Choroid plexus epithelial cell (primary cell): Measurements from ENCODE around the gene RNF125.

Source experiments
- DNase-seq: peaks from one replicate; pipeline ENCODE4 v3.0.0-alpha.2; 2010; ENCODE audit warnings: low read depth
- H3K4me3 ChIP-seq: 2 replicates; pipeline ENCODE4 v1.5.1; 2011; ENCODE audit warnings: low read depth, mild to moderate bottlenecking, control low read depth, low read length, moderate library complexity
- TF ChIP-seq, protein P1 (sequence below): conservative IDR thresholded peaks from 2 replicates; pipeline ENCODE4 v1.5.1; 2011; ENCODE audit warnings: low read depth, mild to moderate bottlenecking, control low read depth, inconsistent platforms, low read length, moderate library complexity

Gene RNF125

DNA sequence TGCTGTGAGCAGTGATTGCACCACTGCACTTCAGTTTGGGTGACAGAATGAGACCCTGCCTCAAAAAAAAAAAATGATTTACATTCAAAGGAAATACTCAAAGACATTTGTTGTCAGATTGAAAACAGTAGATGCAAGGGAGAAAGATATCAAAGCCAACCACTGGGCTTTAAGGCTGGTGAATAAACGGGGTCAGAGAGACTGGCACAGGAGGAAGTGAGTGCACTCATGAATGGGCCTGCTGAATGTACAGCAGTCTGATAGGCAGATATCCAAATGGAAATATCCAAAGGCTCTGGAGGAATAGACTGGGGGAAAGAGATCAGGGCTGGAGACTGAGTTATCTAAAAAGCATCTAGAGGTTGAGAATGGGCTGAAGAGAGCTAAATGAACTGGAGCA lies 10.9 kb downstream of the RNF125 start:
- TF ChIP-seq, protein P1, sequence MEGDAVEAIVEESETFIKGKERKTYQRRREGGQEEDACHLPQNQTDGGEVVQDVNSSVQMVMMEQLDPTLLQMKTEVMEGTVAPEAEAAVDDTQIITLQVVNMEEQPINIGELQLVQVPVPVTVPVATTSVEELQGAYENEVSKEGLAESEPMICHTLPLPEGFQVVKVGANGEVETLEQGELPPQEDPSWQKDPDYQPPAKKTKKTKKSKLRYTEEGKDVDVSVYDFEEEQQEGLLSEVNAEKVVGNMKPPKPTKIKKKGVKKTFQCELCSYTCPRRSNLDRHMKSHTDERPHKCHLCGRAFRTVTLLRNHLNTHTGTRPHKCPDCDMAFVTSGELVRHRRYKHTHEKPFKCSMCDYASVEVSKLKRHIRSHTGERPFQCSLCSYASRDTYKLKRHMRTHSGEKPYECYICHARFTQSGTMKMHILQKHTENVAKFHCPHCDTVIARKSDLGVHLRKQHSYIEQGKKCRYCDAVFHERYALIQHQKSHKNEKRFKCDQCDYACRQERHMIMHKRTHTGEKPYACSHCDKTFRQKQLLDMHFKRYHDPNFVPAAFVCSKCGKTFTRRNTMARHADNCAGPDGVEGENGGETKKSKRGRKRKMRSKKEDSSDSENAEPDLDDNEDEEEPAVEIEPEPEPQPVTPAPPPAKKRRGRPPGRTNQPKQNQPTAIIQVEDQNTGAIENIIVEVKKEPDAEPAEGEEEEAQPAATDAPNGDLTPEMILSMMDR, result no peak
- DNase-seq, result no peak
- no peak overlapping the region for H3K4me3 ChIP-seq

DNA sequence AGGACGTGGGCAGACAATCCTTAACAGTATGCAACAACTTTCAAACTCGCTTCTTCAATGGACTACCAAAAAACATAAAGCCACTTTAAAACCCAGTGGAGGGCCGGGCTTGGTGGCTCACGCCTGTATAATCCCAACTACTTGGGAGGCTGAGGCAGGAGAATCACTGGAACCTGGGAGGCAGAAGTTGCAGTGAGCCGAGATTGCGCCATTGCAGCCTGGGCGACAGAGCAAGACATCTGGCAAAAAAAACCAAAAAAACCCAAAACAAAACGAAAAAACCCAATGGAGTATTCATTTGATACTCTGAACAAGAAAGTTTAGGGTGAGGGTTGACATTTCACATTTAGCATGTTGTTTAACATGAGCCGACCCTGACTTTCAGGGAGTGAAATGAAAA lies 14.0 kb downstream of the RNF125 start:
- DNase-seq, result no peak
- TF ChIP-seq, protein P1, result no peak
- no peak overlapping the region for H3K4me3 ChIP-seq

DNA sequence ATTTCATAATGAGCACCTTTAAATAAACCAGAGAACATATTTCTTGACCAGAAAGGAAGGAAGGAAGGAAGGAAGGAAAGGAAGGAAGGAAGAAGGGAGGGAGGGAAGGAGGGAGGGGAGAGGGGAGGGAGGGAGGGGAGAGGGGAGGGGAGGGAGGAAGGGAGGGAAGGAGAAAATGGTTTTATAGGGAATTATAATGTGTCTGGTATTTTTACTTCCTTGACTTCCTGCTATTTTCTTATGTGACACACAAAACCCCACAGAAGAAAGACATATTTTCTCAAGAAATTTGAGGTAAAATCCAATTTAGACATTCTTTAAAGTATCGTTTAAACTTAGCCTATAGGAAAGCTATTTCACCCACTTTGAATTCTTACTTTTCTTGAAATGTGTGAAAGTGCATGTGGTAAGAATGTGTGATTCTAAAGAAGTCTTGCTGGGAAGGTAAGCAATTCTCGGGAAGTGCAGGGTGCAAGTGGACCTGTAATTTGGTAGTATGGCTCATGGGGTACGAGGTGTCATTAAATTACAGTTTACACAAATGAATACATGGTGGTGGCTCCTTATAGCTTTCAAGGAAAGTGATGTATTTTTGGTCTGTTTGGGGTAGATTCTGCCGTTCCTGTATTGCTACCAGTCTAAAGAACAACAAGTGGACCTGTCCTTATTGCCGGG lies 18.0 kb downstream of the RNF125 start:
- DNase-seq, result no peak
- TF ChIP-seq, protein P1, result no peak
- no peak overlapping the region for H3K4me3 ChIP-seq

DNA sequence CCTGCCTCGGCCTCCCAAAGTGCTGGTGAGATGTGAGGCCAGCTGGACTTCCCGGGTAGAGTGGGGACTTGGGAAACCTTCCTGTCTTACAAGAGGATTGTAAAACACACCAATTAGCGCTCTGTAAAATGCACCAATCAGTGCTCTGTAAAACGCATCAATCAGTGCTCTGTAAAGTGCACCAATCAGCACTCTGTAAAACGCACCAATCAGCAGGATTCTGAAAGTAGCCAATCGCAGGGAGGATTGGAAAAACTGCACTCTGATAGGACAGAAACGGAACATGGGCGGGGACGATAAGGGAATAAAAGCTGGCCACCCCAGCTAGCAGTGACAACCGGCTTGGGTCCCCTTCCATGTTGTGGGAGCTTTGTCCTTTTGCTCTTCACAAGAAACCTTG lies 19.0 kb downstream of the RNF125 start:
- DNase-seq, result no peak
- no peak overlapping the region for H3K4me3 ChIP-seq
- TF ChIP-seq, protein P1, result no peak

DNA sequence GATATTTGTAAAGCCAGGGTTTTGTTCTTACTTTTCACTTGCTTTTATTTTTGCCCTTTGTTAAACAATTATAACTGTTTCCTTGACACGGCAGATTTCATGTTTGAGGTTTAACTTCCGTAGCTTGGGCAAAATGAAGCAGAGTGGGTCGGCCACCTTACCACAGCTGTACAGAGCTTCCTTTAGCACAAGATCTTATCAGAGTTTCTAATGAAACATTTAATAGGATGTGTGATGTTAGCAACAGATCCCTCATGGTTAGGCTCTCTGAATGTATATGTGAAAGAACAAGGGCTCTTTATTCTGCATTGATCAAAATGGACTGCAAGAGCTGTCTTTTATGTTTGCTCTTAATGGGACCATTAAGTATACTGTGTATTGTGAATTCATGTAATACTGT lies 22.3 kb downstream of the RNF125 start:
- H3K4me3 ChIP-seq, result no peak overlapping the region
- TF ChIP-seq, protein P1, result no peak
- DNase-seq, result no peak

DNA sequence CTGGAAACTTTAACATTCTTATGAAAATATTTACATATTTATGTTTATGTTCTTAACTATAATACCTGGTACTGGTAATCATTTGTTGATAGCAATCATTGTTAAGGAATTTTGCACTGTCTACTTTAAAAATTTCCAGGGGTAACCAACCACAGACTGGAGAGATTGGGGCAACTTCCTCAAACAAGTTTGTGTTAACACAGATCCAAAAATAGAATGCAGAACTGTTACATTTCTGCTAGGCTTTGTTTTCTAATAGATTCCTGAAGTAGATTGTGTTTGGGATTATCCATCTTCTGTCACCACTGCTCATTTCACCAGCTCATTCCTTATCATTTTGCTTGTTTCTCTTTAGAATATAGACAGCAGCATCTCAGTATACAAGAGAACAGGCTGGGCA lies 23.7 kb downstream of the RNF125 start:
- no peak overlapping the region for H3K4me3 ChIP-seq
- TF ChIP-seq, protein P1, result no peak
- DNase-seq, result no peak

DNA sequence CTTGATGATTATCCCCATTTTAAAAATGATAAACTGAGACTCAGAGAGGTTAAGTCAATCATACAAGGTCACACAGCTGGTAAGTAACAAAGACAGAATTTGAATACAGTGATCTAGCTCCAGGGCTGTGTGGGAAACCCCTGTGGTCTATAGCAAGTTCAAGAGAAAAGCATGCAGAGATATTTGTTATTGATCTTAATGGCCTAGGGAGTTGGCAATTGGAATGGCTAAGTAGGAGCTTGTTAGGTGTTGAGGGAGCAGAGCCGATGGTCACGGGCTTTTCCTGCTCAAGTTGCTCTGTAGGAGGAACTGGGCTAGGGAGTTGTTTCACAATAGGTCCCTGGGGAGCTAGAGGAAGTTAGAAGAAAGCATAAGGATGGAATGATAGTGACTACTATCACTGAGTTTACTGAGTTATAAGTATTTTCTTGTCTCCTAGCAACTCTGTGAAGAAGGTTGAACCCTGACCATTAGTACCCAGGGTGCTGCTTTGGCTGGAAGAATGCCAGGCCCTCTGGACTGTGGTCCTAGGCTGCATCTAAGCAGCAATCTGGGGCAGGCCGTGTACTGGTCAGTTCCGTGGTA lies 30.0 kb downstream of the RNF125 start:
- TF ChIP-seq, protein P1, result no peak
- no peak overlapping the region for H3K4me3 ChIP-seq
- DNase-seq, result peak; percentile 93
